Testis (tissue), 2 donors: ENCODE measurements around the gene SKI.

Source experiments
- CTCF ChIP-seq, 3 experiments: fragments of 450-650 bp in 2 of 3; fragments of 200-600 bp in 1 of 3; sonication (generic) in 1 of 3; IDR thresholded peaks; one replicate each; pipeline ENCODE4 v1.5.1; 2016 to 2019; ENCODE audit warnings: antibody characterized with exemption in 3 of 3, mild to moderate bottlenecking in 2 of 3, moderate library complexity in 1 of 3
- POLR2A ChIP-seq: fragments of 450-650 bp; IDR thresholded peaks from one replicate; pipeline ENCODE4 v1.6.1; 2017; ENCODE audit warnings: antibody characterized with exemption, mild to moderate bottlenecking, moderate library complexity

- no peak for TF ChIP-seq POLR2A
- TF ChIP-seq CTCF (IDR thresholded peaks at IDR 0.05) = no peak
Observed at GRCh38 chr1:2267051-2267830, 39.1 kb downstream of the SKI start.
